HepG2 (cell line): Measurements from ENCODE around the gene ZPR1. TPM values are rescaled to one million over a fixed set of nuclear protein-coding genes. Genes with fewer than 3 reads are reported as not detected.

Experiments
- ATF2 ChIP-seq: sonication (generic); formaldehyde crosslinking; IDR thresholded peaks from 2 replicates; pipeline ENCODE4 v1.4.0; 2020; ENCODE audit warnings: missing genetic modification reagents
- ATF7-NPFF ChIP-seq: sonication (generic); formaldehyde crosslinking; IDR thresholded peaks from 2 replicates; pipeline ENCODE4 v1.8.1; 2023; ENCODE audit warnings: mild to moderate bottlenecking, low read depth, missing genetic modification reagents, moderate library complexity
- CHD4 ChIP-seq: fragments of 200-600 bp; sonication (generic); IDR thresholded peaks from 2 replicates; pipeline ENCODE4 v1.7.0; 2017; ENCODE audit warnings: mild to moderate bottlenecking, low read length, borderline replicate concordance
- MAFG ChIP-seq: sonication (generic); formaldehyde crosslinking; IDR thresholded peaks from 2 replicates; pipeline ENCODE4 v1.5.1; 2020; ENCODE audit warnings: mild to moderate bottlenecking, missing genetic modification reagents
- MAFK ChIP-seq, 2 experiments: IDR thresholded peaks in 1 of 2; conservative IDR thresholded peaks in 1 of 2; 2 replicates each; pipeline ENCODE4 v1.6.1; 2011; ENCODE audit warnings: improper control_type of control experiment in 2 of 2, low read length in 2 of 2
- MBNL3 ChIP-seq: fragments of 250-450 bp; sonication (Bioruptor Pico); conservative IDR thresholded peaks from 2 replicates; pipeline ENCODE4 v1.8.0; 2022; ENCODE audit warnings: mild to moderate bottlenecking, inconsistent platforms
- MED13 ChIP-seq: sonication (generic); formaldehyde crosslinking; IDR thresholded peaks from 2 replicates; pipeline ENCODE4 v1.5.0; 2020; ENCODE audit warnings: missing genetic modification reagents
- POGZ ChIP-seq: sonication (generic); formaldehyde crosslinking; IDR thresholded peaks from 2 replicates; pipeline ENCODE4 v1.4.0; 2020; ENCODE audit warnings: mild to moderate bottlenecking, missing genetic modification reagents
- SAFB2 ChIP-seq: sonication (generic); formaldehyde crosslinking; IDR thresholded peaks from 2 replicates; pipeline ENCODE4 v1.5.1; 2020; ENCODE audit warnings: missing genetic modification reagents, low read depth, mild to moderate bottlenecking, borderline replicate concordance
- YY1 ChIP-seq: IDR thresholded peaks from 2 replicates; pipeline ENCODE4 v1.6.1; 2011; ENCODE audit warnings: low read length, low read depth, moderate library complexity, mild to moderate bottlenecking; ENCODE audit not compliant: insufficient read depth, insufficient replicate concordance
- ZBTB21 ChIP-seq: sonication (generic); formaldehyde crosslinking; IDR thresholded peaks from 2 replicates; pipeline ENCODE4 v1.4.0; 2020; ENCODE audit warnings: missing genetic modification reagents
- ZNF7 ChIP-seq: IDR thresholded peaks from 2 replicates; pipeline ENCODE4 v1.6.1; 2016; ENCODE audit warnings: missing biosample characterization, missing genetic modification reagents
- ZSCAN22 ChIP-seq: sonication (generic); formaldehyde crosslinking; IDR thresholded peaks from 2 replicates; pipeline ENCODE4 v1.4.0; 2020; ENCODE audit warnings: mild to moderate bottlenecking, missing genetic modification reagents
- polyA plus RNA-seq, 8 experiments: library from polyadenylated mRNA; depleted of rRNA in 3 of 8; stranded (reverse) in 7 of 8; unstranded in 1 of 8; fragments of >200 nt; fragmentation: Illumina TruSeq in 4 of 8; extraction: Trizol in 4 of 8; gene quantifications; 2 replicates each; pipeline versions ENCODE4 v1.2.1 to v1.2.3, GENCODE V29; 2011 to 2016; ENCODE audit warnings: low read depth in 4 of 8, missing spikeins in 1 of 8, mixed read lengths in 1 of 8; ENCODE audit not compliant: insufficient read depth in 1 of 8
- total RNA-seq, 5 experiments: library from RNA; depleted of rRNA; stranded (reverse); fragments of >200 nt; fragmentation: Illumina TruSeq; extraction: Trizol; gene quantifications; 2 replicates each; pipeline ENCODE4 v1.2.3, GENCODE V29; 2016; ENCODE audit warnings: low read depth in 1 of 5
- TF ChIP-seq, protein P1 (sequence below): sonication (generic); formaldehyde crosslinking; IDR thresholded peaks from 2 replicates; pipeline ENCODE4 v1.4.0; 2020; ENCODE audit warnings: mild to moderate bottlenecking, missing genetic modification reagents
- TF ChIP-seq, protein P2 (sequence below): IDR thresholded peaks from 2 replicates; pipeline ENCODE4 v1.4.0; 2020; ENCODE audit warnings: mild to moderate bottlenecking, missing genetic modification reagents

ZPR1 gene
- total and polyA plus RNA-seq, 2 of the 13 experiments (the other 11 are each of a cell fraction or from before 2014, with no cell fraction given): 40.0 to 79.3 TPM

GRCh38 chr11:116791002-116791812 lies 3.4 kb upstream of the ZPR1 start (continued):
- TF ChIP-seq, protein P1, sequence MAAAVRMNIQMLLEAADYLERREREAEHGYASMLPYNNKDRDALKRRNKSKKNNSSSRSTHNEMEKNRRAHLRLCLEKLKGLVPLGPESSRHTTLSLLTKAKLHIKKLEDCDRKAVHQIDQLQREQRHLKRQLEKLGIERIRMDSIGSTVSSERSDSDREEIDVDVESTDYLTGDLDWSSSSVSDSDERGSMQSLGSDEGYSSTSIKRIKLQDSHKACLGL (CRISPR knock-in tag): no peak
- TF ChIP-seq ATF2 (CRISPR knock-in tag): no peak
- no peak; the same call in 1 of the 2 replicates for TF ChIP-seq ZSCAN22 (CRISPR knock-in tag)
- no peak for TF ChIP-seq MAFG
- TF ChIP-seq MBNL3 (CRISPR knock-in tag): no peak
- no peak; the same call in 1 of the 2 replicates for TF ChIP-seq POGZ (CRISPR knock-in tag)
- TF ChIP-seq SAFB2: no peak
- TF ChIP-seq MED13: peak; percentile 61; the same call in 1 of the 2 replicates
- no peak for TF ChIP-seq CHD4
- no peak for TF ChIP-seq ATF7-NPFF (CRISPR knock-in tag)
- TF ChIP-seq, protein P2, sequence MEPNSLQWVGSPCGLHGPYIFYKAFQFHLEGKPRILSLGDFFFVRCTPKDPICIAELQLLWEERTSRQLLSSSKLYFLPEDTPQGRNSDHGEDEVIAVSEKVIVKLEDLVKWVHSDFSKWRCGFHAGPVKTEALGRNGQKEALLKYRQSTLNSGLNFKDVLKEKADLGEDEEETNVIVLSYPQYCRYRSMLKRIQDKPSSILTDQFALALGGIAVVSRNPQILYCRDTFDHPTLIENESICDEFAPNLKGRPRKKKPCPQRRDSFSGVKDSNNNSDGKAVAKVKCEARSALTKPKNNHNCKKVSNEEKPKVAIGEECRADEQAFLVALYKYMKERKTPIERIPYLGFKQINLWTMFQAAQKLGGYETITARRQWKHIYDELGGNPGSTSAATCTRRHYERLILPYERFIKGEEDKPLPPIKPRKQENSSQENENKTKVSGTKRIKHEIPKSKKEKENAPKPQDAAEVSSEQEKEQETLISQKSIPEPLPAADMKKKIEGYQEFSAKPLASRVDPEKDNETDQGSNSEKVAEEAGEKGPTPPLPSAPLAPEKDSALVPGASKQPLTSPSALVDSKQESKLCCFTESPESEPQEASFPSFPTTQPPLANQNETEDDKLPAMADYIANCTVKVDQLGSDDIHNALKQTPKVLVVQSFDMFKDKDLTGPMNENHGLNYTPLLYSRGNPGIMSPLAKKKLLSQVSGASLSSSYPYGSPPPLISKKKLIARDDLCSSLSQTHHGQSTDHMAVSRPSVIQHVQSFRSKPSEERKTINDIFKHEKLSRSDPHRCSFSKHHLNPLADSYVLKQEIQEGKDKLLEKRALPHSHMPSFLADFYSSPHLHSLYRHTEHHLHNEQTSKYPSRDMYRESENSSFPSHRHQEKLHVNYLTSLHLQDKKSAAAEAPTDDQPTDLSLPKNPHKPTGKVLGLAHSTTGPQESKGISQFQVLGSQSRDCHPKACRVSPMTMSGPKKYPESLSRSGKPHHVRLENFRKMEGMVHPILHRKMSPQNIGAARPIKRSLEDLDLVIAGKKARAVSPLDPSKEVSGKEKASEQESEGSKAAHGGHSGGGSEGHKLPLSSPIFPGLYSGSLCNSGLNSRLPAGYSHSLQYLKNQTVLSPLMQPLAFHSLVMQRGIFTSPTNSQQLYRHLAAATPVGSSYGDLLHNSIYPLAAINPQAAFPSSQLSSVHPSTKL: peak; percentile 18; the same call in 1 of the 2 replicates
- no peak for TF ChIP-seq ZNF7 (CRISPR knock-in tag)
- TF ChIP-seq YY1: peak; percentile 73
- TF ChIP-seq ZBTB21 (CRISPR knock-in tag): no peak
- TF ChIP-seq MAFK (conservative IDR thresholded peaks at IDR 0.05 in 1 of 2, IDR thresholded peaks at IDR 0.05 in 1 of 2; ENCODE audit: low read length in 2 of 2): no peak
